Ovary (tissue), 9 donors: ENCODE results near the gene TXNDC16. TPM values are rescaled to one million over a fixed set of nuclear protein-coding genes. Genes with fewer than 3 reads are reported as not detected.
"Not testable (repeated sequence)": the region's sequence is repeated elsewhere in the genome, so short reads cannot be mapped to it uniquely, and the experiment has no call there.

ENCODE experiments used
- DNase-seq, 5 donors: peaks; one replicate each; pipeline ENCODE4 v3.0.0-alpha.2; 2019 to 2020
- H3K27ac ChIP-seq, 2 donors: fragments of 200-600 bp; one replicate each; pipeline versions ENCODE4 v1.5.1 to v1.8.0; 2019 to 2022
- H3K27me3 ChIP-seq: fragments of 200-600 bp; one replicate; pipeline ENCODE4 v1.8.0; 2022
- H3K36me3 ChIP-seq: fragments of 200-600 bp; sonication (generic); one replicate; pipeline ENCODE4 v1.5.1; 2019
- H3K4me1 ChIP-seq: one replicate; pipeline ENCODE4 v1.8.1; 2013; ENCODE audit warnings: mild to moderate bottlenecking, moderate library complexity; ENCODE audit not compliant: insufficient read depth
- H3K4me3 ChIP-seq: fragments of 200-600 bp; sonication (generic); one replicate; pipeline ENCODE4 v1.5.1; 2017
- H3K9me3 ChIP-seq, 2 donors: fragments of 200-600 bp in 1 of 2; sonication (generic) in 1 of 2; one replicate each; pipeline versions ENCODE4 v1.5.1 to v1.8.1; 2013 to 2019; ENCODE audit warnings: mild to moderate bottlenecking in 1 of 2, moderate library complexity in 1 of 2
- CTCF ChIP-seq, 3 donors: fragments of 450-650 bp in 2 of 3; fragments of 200-600 bp in 1 of 3; IDR thresholded peaks; one replicate each; pipeline versions ENCODE4 v1.5.1 to v1.8.0; 2016 to 2022; ENCODE audit warnings: antibody characterized with exemption in 3 of 3, mild to moderate bottlenecking in 1 of 3
- EP300 ChIP-seq: sonication (generic); formaldehyde crosslinking; IDR thresholded peaks from one replicate; pipeline ENCODE4 v1.6.1; 2017; ENCODE audit warnings: antibody characterized with exemption
- POLR2A ChIP-seq: fragments of 450-650 bp; IDR thresholded peaks from one replicate; pipeline ENCODE4 v1.6.1; 2017; ENCODE audit warnings: antibody characterized with exemption, mild to moderate bottlenecking, moderate library complexity
- WGBS, 3 donors: extraction: QIAGEN DNeasy Blood & Tissue Kit in 1 of 3; methylation state at CpG; one replicate each; pipeline versions ENCODE4 v1.1.5 to v1.1.7; 2013 to 2017; 5-methylcytosine and 5-hydroxymethylcytosine counted together
- intact Hi-C, 4 donors: fragments of 100-400 bp; cut with DNase I; formaldehyde crosslinking; loops; one replicate each; pipeline versions ENCODE4 v1.11.0 to v1.15.1; 2022 to 2023
- polyA plus RNA-seq, 2 donors: library from polyadenylated mRNA; stranded (reverse); fragments of 200-250 nt in 1 of 2; fragments of 350-450 nt in 1 of 2; fragmentation: Illumina TruSeq in 1 of 2; extraction: RNeasy Lipid Tissue Mini Kit (QIAGEN cat#74804) in 1 of 2; gene quantifications; one replicate each; pipeline ENCODE4 v1.2.3, GENCODE V29; 2013 to 2014
- total RNA-seq, 7 donors: library from RNA; depleted of rRNA in 2 of 7; stranded (reverse); fragments of >200 nt in 2 of 7; fragmentation: NEBNext Ultra II Directional in 3 of 7; extraction: Animal tissue kit (Norgen Biotek cat#: 25700) in 3 of 7; gene quantifications; one replicate each; pipeline versions ENCODE4 v1.1.0 to v1.2.4, GENCODE V29; 2016 to 2023
- donor health status: DM: no; HTN: no; CAD: no; lungs with moderate emphysema.
- donor health status: DM: no; HTN: no; CAD: no.
- donor health status: Bipolar disorder and iron deficiency.
- donor health status: DM: yes; HTN: yes; CAD: no.
- donor health status: DM: no; HTN: no; CAD: no.
- donor health status: DM: yes; HTN: yes; CAD: no.

TXNDC16 gene
- total and polyA plus RNA-seq, 9 donors: 7.8 to 20.0 (median 11.7) TPM

GRCh38 chr14:52596320-52596719 is 44.0 kb upstream of the TXNDC16 start:
- no peaks in the 10 kb centered on the region for H3K27me3 ChIP-seq
- H3K4me3 ChIP-seq: no peak overlapping the region
- H3K9me3 ChIP-seq: no peaks in the 10 kb centered on the region
- no peak for DNase-seq
- no peak overlapping the region for H3K27ac ChIP-seq
- intact Hi-C loops: no loop called here
- H3K36me3 ChIP-seq: no peaks in the 10 kb centered on the region
- H3K4me1 ChIP-seq: no peaks in the 10 kb centered on the region
- TF ChIP-seq EP300 (no peak), POLR2A (no peak), CTCF (IDR thresholded peaks at IDR 0.05) (no peak)
- 85 to 93% (median 93%) methylated on average over 10 of the region's 10 CpGs for whole genome bisulfite sequencing, 3 donors

- no peak overlapping the region for H3K27ac ChIP-seq
- H3K27me3 ChIP-seq: no peaks in the 10 kb centered on the region
- no peaks in the 10 kb centered on the region for H3K9me3 ChIP-seq
- no peaks in the 10 kb centered on the region for H3K36me3 ChIP-seq
- H3K4me1 ChIP-seq: no peaks in the 10 kb centered on the region
- 61 to 86% (median 82%) methylated on average over 1 of the region's 1 CpG for WGBS, 3 donors
- no peak for DNase-seq
- intact Hi-C loops: no loop called here
- no peak overlapping the region for H3K4me3 ChIP-seq
- TF ChIP-seq POLR2A (no peak), EP300 (no peak), CTCF (IDR thresholded peaks at IDR 0.05) (no peak)
Measured at GRCh38 chr14:52590318-52590717, 38.0 kb upstream of the TXNDC16 start.

GRCh38 chr14:52589646-52590045 is 37.3 kb upstream of the TXNDC16 start:
- TF ChIP-seq EP300 (no peak), CTCF (IDR thresholded peaks at IDR 0.05) (no peak)
- WGBS, 3 donors: 53 to 66% (median 59%) methylated on average over 4 of the region's 4 CpGs
- Histone ChIP-seq H3K36me3 (no peaks in the 10 kb centered on the region), H3K4me1 (no peaks in the 10 kb centered on the region), H3K27me3 (no peaks in the 10 kb centered on the region), H3K27ac (no peak overlapping the region), H3K9me3 (no peaks in the 10 kb centered on the region), H3K4me3 (no peak overlapping the region)
- no peak for DNase-seq
- intact Hi-C loops: no loop called here

- TF ChIP-seq POLR2A (no peak), EP300 (no peak), CTCF (IDR thresholded peaks at IDR 0.05) (no peak)
- Histone ChIP-seq H3K27me3 (no peaks in the 10 kb centered on the region), H3K36me3 (no peaks in the 10 kb centered on the region), H3K9me3 (no peaks in the 10 kb centered on the region), H3K27ac (no peak overlapping the region), H3K4me1 (no peaks in the 10 kb centered on the region), H3K4me3 (no peak overlapping the region)
- no peak for DNase-seq
- intact Hi-C loops: no loop called here
Measured at GRCh38 chr14:52583544-52583943, 31.2 kb upstream of the TXNDC16 start.

- H3K36me3 ChIP-seq: no peaks in the 10 kb centered on the region
- no peak for DNase-seq
- WGBS, 3 donors: 72 to 84% (median 73%) methylated on average over 2 of the region's 2 CpGs
- no peak overlapping the region for H3K4me3 ChIP-seq
- H3K9me3 ChIP-seq: no peaks in the 10 kb centered on the region
- TF ChIP-seq POLR2A: no peak
- TF ChIP-seq EP300: no peak
- TF ChIP-seq CTCF (IDR thresholded peaks at IDR 0.05): no peak
- no peak overlapping the region for H3K27ac ChIP-seq
- no peaks in the 10 kb centered on the region for H3K27me3 ChIP-seq
- H3K4me1 ChIP-seq: no peaks in the 10 kb centered on the region
- intact Hi-C loops: no loop called here
Measured at GRCh38 chr14:52575858-52576257, 23.6 kb upstream of the TXNDC16 start.

GRCh38 chr14:52568454-52568853 is 16.1 kb upstream of the TXNDC16 start:
- 86 to 97% (median 96%) methylated on average over 7 of the region's 7 CpGs for WGBS, 3 donors
- intact Hi-C loops, H3K9me3 ChIP-seq, H3K4me3 ChIP-seq, H3K27ac ChIP-seq, H3K36me3 ChIP-seq, H3K27me3 ChIP-seq, DNase-seq, H3K4me1 ChIP-seq: not testable (repeated sequence)
